WERI-Rb-1 (cell line): Measurements from ENCODE around the gene PSMB9.
A peak's percentile ranks its signal among the peaks of the same experiment; 100 is the strongest.

ENCODE experiments used
- DNase-seq: peaks from one replicate; pipeline ENCODE4 v3.0.0-alpha.2; 2020
- H3K27ac ChIP-seq: fragments of 250-450 bp; sonication (Bioruptor Pico); 2 replicates; pipeline ENCODE4 v1.5.1; 2020; ENCODE audit warnings: mild to moderate bottlenecking, moderate library complexity
- H3K27me3 ChIP-seq: fragments of 250-450 bp; sonication (Bioruptor Pico); 2 replicates; pipeline ENCODE4 v1.5.1; 2021; ENCODE audit warnings: mild to moderate bottlenecking, low read depth, moderate library complexity; ENCODE audit not compliant: insufficient read depth, severe bottlenecking
- H3K36me3 ChIP-seq: fragments of 250-450 bp; sonication (Bioruptor Pico); 2 replicates; pipeline ENCODE4 v1.5.1; 2020; ENCODE audit warnings: mild to moderate bottlenecking, moderate library complexity
- H3K4me3 ChIP-seq: 2 replicates; pipeline ENCODE4 v1.5.1; 2011; ENCODE audit warnings: low read depth, mild to moderate bottlenecking, control low read depth, low read length
- H3K9me3 ChIP-seq: fragments of 250-450 bp; sonication (Bioruptor Pico); 2 replicates; pipeline ENCODE4 v1.5.1; 2021; ENCODE audit warnings: mild to moderate bottlenecking, moderate library complexity; ENCODE audit not compliant: severe bottlenecking
- TF ChIP-seq, protein P1 (sequence below): IDR thresholded peaks from 2 replicates; pipeline ENCODE4 v1.5.1; 2011; ENCODE audit warnings: low read depth, mild to moderate bottlenecking, control low read depth, inconsistent platforms, low read length

Gene PSMB9

DNA sequence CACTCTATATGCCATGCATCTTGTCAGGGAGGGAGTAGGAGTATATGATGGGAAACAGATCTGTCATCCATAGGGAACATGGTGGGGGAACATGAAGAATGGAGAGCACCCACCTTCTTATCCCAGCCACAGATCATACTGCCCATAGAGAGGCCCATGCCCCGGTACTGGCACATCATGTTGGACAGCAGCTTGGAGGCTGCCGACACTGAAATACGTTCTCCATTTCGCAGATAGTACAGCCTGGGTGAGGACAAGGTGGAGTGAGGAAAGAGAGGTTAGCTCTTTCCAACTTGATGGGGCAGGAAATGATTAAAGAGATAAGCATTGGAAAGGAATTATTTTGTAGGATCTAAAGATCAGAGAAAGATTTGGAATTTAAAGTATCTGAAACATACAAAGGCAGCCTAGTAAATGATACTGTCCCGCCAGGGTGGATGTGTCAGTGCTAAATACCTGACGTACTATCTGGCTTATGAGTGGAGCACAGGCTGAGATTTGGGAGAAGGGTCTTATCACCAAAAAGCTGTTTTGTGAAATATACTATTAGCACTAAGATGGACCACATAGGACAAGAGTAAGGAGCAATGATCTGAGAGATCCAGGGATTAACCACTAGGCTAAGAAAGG lies 11.9 kb upstream of the PSMB9 start:
- Histone ChIP-seq H3K27ac (no peak overlapping the region), H3K9me3 (no peaks in the 10 kb centered on the region), H3K36me3 (no peaks in the 10 kb centered on the region), H3K4me3 (no peak overlapping the region), H3K27me3 (no peaks in the 10 kb centered on the region)
- TF ChIP-seq, protein P1, sequence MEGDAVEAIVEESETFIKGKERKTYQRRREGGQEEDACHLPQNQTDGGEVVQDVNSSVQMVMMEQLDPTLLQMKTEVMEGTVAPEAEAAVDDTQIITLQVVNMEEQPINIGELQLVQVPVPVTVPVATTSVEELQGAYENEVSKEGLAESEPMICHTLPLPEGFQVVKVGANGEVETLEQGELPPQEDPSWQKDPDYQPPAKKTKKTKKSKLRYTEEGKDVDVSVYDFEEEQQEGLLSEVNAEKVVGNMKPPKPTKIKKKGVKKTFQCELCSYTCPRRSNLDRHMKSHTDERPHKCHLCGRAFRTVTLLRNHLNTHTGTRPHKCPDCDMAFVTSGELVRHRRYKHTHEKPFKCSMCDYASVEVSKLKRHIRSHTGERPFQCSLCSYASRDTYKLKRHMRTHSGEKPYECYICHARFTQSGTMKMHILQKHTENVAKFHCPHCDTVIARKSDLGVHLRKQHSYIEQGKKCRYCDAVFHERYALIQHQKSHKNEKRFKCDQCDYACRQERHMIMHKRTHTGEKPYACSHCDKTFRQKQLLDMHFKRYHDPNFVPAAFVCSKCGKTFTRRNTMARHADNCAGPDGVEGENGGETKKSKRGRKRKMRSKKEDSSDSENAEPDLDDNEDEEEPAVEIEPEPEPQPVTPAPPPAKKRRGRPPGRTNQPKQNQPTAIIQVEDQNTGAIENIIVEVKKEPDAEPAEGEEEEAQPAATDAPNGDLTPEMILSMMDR, result no peak
- DNase-seq, result no peak

DNA sequence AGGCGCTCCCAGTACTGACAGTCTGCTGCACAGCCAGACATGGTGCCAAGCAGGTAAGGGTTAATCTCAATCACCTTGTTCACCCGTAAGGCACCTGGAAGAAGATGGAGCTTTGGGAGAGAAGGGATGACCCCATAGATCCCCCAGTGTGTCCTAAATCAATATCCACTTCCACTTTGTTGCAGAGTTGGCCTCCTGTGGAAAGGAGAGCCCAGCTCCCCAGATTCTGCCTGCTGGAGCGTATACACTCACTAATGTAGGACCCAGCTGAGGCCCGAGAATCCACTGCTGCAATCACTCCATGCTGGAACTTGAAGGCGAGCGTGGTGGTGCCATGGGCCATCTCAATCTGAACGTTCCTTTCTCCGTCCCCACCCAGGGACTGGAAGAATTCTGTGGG lies 11.3 kb upstream of the PSMB9 start:
- Histone ChIP-seq H3K36me3 (no peaks in the 10 kb centered on the region), H3K27me3 (no peaks in the 10 kb centered on the region), H3K9me3 (no peaks in the 10 kb centered on the region), H3K4me3 (no peak overlapping the region), H3K27ac (no peak overlapping the region)
- DNase-seq, result no peak
- TF ChIP-seq, protein P1, result no peak

DNA sequence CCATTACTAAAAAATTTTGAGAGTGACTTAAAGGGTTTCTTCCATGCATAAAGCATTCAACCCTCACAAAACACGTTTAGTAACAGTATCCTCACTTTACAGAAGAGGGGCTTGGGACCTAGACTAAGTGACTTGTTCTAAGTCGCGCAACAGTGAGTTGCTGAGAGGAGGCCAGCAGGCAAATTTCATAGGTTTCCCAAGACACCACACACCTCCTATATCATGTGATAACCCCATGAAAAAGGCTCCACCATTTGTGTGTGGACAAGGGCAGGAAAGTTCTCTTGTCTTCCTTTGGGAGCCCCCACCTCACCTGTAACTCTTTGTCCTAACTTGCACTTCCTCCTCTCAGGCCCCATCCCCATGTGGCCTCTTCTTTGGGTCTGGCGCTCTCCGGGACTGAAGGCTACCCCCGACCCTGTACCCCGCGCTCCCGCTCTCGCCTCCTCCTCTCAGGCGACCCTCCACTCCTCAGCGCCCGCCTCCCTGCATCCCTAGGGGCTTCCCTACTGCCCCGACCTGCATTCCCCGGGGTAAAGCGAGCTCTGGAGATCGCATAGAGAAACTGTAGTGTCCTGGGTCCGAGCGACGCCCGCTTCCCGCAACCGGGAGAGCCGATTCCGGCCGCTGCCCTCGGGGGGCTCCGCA lies 10.5 kb upstream of the PSMB9 start:
- TF ChIP-seq, protein P1, result no peak
- no peak for DNase-seq
- Histone ChIP-seq H3K36me3 (no peaks in the 10 kb centered on the region), H3K27me3 (no peaks in the 10 kb centered on the region), H3K27ac (no peak overlapping the region), H3K4me3 (no peak overlapping the region), H3K9me3 (no peaks in the 10 kb centered on the region)

DNA sequence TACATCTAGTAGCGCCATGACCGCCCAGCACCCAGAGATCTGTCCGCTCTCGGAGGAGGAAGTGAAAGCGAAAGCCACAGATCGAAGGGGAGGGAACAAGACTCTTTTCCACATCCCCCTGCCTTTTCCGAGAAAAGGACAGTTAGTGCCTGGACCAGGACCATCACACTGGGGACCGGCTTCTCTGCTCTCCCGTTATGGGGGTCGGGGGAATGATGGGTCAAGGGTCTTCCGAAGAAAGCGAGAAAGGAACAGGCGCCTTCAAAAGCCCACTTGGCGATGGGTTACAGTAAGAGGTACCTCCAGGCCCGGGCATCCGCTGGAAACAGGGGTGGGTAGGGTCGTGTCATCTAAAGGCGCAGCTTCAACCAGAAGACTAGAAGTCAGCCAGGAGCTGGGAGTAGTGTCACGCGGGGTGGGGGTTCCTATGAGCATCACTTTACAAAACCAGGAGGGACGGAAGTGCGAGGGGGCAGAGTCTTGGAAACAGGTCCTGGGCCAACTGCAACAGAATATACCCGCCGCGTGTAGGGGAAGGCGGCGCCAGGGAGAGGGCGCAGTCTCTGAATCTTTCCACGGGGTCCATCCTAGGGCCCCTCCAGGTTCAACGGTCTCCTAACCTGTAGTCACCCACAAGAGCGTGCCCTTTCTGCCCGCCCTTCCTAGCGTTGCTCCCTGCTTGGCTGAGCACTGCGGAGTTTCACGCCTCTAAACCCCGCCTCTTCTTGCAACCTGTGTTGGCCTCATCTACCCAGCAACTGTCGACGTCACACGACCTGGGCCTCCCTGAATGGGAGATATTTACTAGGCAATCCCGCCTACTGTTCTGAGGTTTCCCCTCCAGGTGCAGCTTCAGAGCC lies 9.8 kb upstream of the PSMB9 start, which contains the start of gene PSMB8:
TSS of gene PSMB8 (minus strand) at position 69 of the 860 bp plus-strand sequence. CDS start at position 18, 51 bp downstream.
- DNase-seq, result peak; percentile 99
- Histone ChIP-seq H3K4me3 (peak within 1 kb of the TSS; percentile 39), H3K27me3 (no peaks in the 10 kb centered on the region), H3K36me3 (no peaks in the 10 kb centered on the region), H3K9me3 (no peaks in the 10 kb centered on the region), H3K27ac (0 out of 2 replicates have a peak within 1 kb of the TSS, but pooled peaks have one; percentile 35)
- TF ChIP-seq, protein P1, result peak; percentile 30; the same call in 1 of the 2 replicates

DNA sequence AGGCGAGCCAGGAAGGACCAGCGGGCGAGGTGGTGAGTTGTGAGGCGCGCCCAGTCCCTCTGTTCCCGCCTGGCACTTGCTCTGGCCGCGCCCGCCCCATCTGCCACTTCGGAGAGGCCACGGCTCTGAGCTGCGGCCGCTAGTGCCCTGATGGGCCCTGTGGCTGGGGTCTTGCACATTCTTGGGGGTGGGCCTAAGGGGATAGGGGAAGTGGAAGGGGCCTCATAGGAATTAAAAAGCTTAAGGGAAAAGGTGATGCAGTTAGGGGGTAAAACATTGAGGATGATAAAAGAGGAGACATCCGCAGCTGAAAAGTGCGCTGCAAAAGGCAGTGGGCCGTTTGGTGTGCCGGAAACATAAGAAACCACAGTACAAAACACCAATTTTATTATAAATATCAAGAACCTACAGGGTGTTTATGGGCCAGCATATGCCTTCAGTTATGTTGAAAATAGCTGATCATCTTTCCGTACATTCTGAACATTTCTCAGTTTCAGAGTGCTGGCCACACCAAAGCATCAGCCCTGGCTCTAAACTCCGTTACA lies 9.1 kb upstream of the PSMB9 start:
- H3K4me3 ChIP-seq, result peak overlapping the region; percentile 39
- 0 out of 2 replicates have a peak overlapping the region, but pooled peaks have one; percentile 35 for H3K27ac ChIP-seq
- TF ChIP-seq, protein P1, result no peak
- no peaks in the 10 kb centered on the region for H3K9me3 ChIP-seq
- H3K36me3 ChIP-seq, result no peaks in the 10 kb centered on the region
- no peaks in the 10 kb centered on the region for H3K27me3 ChIP-seq
- DNase-seq, result no peak
